ENCODE data around the gene LRRFIP2.
"Not testable (repeated sequence)": the region's sequence is repeated elsewhere in the genome, so short reads cannot be mapped to it uniquely, and the experiment has no call there.

Gene LRRFIP2

DNA sequence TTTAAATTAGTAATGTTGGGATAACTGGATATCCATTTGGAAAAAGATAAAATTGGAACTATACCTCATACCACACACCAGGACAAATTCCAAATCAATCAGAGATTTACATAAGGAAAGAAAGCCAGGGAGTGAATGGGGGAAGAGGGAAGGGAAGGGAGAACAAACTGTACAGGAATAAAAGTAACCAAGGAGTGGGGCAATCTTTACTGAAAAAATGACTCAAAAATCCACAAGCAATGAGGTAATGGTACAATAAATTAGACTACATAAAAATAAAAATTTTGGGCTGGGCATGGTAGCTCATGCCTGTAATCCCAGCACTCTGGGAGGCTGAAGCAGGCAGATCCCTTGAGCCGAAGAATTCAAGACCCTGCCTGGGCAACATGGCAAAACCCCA, 98.4 kb downstream of the LRRFIP2 start:
- in situ Hi-C loops (cut with MboI; ENCODE audit: low sequenced_read_pairs) = no loop called here

DNA sequence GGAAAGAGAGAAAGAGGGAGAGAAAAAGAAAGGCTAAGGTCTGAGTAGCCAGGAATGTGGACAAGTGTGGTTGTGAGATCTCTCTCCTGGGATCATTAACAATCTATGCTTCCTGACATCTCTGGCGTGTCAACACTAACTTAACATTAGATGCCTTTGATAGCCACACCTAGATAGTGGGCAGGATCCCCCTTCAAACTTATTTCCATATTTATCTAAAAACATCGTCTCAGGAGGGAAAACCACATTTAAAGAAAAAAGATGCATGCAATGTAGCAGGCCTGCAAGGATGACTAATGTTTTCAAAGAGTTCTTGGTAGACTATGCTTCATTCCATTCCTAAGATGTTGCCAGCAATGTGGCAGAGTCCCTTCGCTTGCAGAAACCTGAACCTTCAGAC, 100.2 kb downstream of the LRRFIP2 start:
- in situ Hi-C loops (cut with MboI; ENCODE audit: low sequenced_read_pairs) = no loop called here

DNA sequence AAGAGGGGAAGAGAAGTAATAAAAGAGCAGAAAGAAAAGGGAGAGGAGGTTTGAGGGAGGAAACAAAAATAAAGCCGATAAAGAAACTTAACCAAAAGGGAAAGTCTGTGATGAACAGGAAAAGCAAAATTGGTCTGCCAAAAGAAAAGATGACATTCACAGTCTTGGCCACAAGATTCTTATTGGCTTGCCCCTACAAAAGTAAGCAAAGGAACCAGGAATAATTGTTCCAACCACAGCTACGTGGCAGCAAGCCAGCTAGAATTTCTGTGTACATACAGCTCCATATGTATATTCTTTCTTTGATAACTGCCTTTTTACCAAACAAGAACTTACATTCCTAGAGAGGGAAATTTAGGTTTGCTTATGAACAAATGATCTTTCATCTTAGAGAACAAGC, 101.5 kb downstream of the LRRFIP2 start:
- in situ Hi-C loops (cut with MboI; ENCODE audit: low sequenced_read_pairs) = no loop called here

DNA sequence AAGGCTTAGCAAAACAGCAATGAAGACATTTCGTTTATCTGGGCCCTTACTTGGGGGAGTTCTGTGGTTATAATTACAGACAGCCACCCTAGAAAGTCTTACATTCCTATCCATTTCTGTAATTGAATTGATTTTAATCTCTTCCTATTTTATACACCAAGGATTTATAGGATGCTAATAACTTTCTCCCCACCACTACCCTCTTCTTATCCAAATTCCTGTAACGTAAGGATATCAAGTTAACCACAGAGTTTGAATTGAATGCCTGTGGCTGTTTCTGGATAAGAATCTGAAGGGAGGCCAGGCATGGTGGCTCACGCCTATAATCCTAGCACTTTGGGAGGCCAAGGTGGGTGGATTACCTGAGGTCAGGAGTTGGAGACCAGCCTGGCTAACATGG, 102.5 kb downstream of the LRRFIP2 start:
- in situ Hi-C loops (cut with MboI; ENCODE audit: low sequenced_read_pairs) = no loop called here

DNA sequence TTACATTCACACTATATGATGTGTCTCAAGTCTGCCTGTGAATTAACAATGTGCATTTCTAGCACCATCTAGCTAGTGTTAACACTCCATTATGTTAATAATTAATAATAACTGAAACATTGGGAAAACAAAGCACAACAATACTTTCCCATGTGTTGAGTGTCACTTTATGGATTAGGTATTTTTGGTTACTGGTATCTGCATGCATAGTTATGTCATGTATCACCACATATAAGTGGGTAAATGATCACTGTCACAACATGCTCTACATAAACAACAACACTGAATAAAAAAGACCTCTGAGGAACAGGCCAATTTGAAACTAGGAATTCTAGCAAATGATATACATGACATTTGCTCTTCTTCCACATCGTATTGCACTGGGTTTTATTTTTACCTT, 106.4 kb downstream of the LRRFIP2 start:
- in situ Hi-C loops (cut with MboI; ENCODE audit: low sequenced_read_pairs) = no loop called here

DNA sequence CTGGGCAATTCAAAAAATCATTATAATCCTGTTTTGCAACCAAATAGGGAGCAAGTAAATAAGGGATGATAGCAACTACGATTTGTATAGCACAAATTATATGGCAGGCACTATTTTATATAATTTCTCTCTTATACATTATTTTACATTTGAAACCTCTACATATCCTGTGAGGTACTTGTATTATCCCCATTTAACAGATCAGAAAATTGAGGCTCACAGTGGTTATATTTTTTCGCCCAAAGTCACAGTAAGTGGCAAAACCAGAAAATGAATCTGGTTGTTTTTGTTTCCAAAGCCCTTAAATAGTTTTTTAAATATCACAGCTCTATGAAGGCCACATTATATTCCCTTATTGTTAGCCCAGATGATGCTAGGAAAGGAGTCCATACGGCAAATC, 106.8 kb downstream of the LRRFIP2 start:
- in situ Hi-C loops (cut with MboI; ENCODE audit: low sequenced_read_pairs) = no loop called here

DNA sequence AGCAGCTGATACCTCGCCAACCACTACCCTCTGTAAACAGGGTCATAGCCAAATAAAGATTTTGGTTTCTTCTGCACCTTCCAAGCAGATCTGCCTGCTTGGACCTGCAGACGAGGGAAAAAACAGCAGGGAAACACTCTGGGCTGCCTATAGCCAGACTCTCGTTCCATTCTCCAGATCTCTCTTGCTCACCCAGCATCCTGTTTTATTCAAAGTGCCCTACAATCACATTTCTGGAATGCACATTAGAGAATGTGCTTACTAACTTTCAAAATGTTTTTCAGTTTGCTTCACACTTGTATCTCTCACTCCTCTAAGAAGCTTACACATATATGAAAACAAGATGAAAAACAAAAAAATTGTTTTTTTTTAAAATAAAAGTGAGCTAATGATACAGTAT, 109.6 kb downstream of the LRRFIP2 start:
- in situ Hi-C loops (cut with MboI; ENCODE audit: low sequenced_read_pairs) = no loop called here

DNA sequence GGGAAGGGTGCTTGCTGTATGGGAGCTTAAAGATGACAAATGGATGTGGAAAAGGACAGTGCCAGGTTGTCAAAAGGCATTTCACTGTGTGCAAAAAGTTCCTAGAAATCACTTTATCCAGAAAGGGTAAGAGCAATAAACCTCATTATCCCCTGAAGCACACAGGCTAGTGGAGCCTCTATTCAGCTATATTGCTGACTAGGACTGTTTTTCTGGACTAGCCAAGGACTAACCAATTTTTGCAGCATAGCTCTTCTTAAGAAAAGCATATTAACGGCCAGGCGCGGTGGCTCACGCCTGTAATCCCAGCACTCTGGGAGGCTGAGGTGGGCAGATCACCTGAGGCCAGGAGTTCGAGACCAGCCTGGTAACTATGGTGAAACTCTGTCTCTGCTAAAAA, 116.3 kb downstream of the LRRFIP2 start:
- in situ Hi-C loops (cut with MboI; ENCODE audit: low sequenced_read_pairs) = no loop called here

DNA sequence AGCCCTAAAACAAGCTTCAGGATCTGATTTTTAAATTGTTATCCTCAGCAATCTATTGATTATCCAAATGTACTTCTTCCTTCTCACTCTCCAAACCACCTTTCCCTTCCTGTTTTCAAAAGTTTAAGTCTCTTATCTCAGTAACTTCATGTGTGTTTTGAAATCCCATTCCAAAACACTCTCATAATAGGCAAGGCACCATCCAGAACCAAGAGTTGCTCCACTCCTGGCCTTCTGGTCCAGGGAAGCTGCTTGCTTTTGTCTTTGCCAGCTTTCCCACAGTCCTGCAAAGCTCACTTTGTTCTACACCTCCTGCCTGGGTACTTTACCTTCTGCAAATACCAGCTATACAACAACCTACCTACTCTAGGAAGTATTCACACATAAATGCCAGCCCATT, 117.6 kb downstream of the LRRFIP2 start:
- in situ Hi-C loops (cut with MboI; ENCODE audit: low sequenced_read_pairs) = no loop called here

DNA sequence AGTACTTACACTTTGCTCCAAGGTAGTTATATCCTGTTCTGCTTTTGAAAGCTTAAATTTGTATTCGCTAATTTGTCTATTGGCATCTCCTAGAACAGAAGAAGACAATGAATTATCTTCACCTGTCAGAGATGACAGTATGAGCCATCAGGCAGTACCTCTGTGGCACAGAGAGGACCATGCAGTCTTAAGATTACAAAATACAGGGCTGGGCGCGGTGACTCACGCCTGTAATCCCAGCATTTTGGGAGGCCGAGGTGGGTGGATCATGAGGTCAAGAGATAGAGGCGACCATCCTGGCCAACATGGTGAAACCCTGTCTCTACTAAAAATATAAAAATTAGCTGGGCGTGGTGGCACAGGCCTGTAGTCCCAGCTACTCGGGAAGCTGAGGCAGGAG, 119.3 kb downstream of the LRRFIP2 start:
- in situ Hi-C loops (cut with MboI; ENCODE audit: low sequenced_read_pairs) = not testable (repeated sequence)

DNA sequence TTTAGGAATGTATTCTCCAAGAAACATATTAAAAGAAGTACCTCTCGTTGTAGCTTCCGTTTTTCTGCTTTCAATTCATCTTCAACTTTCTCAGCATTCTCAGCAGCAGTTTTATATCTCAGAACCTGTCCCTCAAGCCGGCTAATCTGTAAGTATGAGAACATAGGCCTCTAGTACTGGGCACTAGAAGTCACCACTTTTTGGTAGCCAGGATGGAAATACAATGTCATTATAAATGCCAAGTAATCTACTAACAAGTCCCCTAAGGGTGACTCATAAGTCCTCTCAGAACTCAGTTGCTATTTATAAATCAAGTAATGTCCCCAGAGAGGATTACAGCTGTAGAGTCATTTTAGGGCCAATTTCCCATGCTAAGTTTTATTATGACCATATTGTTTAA, 120.0 kb downstream of the LRRFIP2 start:
- in situ Hi-C loops (cut with MboI; ENCODE audit: low sequenced_read_pairs) = no loop called here

DNA sequence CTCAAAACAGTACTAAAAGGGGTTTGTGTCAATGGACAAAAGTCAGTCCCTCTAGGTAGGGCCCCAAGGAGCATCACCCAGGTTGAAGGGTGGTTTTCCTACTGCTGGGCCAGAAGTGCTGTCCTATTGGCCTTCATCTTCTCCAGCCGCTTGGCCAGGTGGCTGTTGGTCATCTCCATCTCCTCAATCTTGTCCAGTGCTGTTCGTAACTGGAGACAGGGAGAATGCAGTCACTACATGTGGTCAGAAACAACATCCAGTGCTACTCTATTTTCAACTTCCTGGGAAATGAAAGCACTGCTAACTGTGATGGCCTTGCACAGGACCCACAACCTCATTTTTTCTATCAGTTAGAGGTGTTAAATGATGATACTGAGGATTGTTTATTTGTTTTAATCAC, 120.6 kb downstream of the LRRFIP2 start:
- in situ Hi-C loops (cut with MboI; ENCODE audit: low sequenced_read_pairs) = no loop called here

DNA sequence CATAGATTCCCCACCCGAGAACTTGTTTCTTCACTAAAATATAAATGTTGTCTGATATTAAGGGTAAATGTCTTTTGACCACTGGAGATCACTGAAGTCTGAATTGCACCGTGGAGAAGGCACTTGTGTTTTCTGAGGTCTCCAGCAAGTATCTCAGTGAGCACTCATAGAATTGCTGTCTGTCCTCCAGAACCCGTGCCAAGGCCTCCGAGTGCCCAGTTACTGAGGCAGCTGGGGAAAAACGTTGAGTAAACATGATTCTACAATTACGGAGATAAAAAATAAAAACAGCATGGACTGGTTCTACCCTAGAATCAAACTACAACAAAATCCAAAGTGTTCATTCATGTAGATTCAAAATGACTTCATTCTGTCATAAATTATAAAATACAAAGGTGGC, 121.0 kb downstream of the LRRFIP2 start:
- in situ Hi-C loops (cut with MboI; ENCODE audit: low sequenced_read_pairs) = no loop called here

DNA sequence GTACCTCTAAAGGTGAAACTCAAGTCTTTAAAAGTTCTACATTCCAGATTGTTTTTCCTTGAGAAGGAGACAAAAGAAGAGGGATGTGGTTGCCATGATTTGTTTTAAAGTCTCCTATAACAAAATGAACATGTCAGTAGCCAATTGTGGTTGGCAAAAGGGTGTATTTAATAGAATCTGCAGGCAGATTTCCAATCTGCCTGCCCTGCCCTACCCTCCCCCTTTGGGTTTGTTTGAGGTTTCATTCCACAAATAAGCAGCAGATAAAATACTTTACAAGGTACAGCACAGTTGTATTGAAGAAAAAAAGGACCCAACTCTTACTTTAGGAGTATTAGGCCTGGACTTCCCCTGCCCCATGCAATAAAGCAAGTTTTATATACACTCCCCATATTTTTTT, 121.5 kb downstream of the LRRFIP2 start:
- in situ Hi-C loops (cut with MboI; ENCODE audit: low sequenced_read_pairs) = no loop called here

DNA sequence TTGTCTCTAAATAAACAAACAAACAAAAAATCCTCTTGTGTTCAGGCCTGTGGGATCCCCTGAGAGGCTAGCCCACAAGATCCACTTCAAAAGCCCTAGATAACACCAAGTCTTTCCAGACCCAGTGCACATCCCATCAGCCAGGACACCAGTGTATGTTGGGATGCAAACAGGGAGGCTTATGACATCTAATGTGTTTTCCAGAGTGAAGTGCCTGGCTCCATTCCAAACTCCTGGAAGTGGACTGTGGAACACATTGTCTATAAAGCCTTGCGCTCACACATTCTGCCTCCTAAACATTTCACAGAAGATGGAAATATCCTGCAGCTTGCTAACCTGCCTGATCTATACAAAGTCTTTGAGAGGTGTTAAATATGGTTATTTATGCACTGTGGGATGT, 124.1 kb downstream of the LRRFIP2 start:
- in situ Hi-C loops (cut with MboI; ENCODE audit: low sequenced_read_pairs) = no loop called here

DNA sequence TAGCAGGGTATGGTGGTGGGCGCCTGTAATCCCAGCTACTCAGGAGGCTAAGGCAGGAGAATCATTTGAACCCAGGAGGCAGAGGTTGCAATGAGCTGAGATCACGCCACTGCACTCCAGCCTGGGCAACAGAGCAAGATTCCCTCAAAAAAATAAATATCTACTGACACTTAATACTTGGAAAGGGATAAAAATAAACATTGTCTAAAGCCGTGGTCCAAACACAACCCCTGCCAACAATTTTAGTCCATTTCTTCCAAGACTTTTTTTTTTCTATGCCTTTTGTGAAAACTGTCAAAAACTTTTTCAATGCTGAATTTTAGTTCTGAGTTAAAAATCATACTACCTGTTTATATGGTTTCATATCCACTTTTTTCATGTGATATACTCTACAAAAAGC, 131.7 kb downstream of the LRRFIP2 start:
- in situ Hi-C loops (cut with MboI; ENCODE audit: low sequenced_read_pairs) = not testable (repeated sequence)

DNA sequence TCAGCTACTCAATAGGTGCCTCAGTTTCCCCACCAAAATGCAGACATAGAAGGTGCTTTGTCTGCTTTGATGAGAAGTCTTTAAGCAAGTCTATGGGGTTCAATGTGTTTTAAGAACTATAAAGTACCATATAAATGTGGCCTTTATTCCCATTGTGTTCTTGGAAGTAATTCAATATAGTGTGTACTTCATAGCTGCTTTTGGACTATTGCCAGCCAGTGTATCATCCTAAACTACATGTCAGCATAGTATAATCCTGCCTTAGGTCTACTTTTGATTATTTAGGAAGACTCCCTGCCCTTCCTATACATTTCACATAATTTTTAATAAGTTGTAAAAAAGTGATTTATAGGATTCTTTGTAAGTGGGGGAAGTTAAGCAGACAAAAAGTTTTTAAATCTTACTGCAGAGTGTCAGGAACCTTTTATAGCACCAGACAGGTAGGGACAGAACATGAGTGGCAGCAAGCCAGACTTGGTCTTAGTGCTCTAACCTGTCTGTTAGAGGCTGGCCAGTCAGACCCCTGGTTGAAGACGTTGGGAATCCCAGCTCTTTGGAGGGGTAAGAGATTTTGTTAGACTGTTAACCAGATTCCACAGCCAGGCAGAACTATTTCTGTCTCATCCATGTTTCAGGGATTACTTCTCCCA, 132.7 kb downstream of the LRRFIP2 start:
- in situ Hi-C loops (cut with MboI; ENCODE audit: low sequenced_read_pairs) = no loop called here

DNA sequence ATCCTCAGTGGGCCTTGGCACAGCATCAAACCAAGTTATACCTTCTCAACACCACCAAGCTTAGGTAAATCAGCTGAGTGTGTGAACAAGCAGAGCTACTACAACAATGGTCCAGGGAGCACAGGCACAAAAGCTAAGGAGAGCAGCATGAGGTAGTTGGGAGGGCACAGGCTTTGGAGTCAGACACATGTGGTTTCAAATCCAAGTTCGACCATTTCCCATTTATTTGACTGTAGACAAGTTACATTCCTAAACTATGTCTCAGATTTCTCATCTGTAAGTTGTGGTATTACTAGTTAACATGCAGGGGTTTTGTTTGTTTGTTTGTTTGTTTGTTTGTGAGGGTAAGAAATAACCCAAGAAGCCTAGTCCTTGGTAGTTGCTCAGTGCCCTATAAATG, 134.2 kb downstream of the LRRFIP2 start:
- in situ Hi-C loops (cut with MboI; ENCODE audit: low sequenced_read_pairs) = no loop called here

DNA sequence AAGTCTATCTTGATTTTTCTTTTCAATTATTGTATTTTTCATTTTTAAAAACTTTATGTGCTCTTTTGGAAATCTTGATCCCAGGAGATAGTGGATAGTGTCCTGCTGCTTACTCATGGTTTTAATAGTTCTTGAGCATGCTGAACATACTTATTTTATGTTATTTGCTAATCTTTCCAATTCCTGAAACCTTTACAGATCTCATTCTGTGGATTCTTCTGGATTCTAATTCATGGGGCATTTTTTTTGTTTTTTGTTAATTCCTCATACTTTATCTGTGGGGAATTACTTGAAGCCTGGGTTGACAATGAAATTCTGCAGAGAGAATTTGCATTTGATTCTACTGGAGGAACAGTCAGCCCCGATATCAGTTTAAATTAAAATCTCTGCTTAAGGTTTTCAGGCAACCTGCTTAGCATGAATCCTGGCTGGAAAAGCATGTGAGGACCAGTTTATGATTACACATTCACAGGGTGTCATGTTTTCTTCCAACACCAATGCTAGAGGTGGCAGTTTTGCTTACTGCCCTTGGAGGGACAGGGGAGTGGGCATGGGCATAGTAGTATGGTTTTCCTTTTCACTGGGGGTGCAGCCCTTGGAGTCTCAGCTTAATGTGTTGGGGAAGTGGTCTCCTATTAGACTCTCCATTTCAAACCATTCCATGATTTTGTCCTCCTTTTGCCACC, 135.1 kb downstream of the LRRFIP2 start:
- in situ Hi-C loops (cut with MboI; ENCODE audit: low sequenced_read_pairs) = no loop called here

DNA sequence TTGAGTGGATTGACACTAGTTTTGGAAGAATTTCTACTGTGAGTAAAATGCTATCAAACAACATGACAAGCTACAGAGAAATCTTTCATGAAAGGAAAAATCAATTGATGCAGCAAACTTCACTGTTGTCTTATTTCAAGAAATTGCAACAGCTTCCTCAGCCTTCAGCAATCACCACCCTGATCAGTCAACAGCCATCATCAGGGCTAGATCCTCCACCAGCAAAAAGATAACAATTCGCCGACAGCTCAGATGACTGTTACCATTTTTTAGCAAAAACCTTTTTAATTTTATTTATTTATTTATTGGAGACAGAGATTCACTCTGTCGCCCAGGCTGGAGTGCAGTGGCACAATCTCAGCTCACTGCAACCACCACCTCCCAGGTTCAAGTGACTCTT, 137.0 kb downstream of the LRRFIP2 start:
- in situ Hi-C loops (cut with MboI; ENCODE audit: low sequenced_read_pairs) = no loop called here

DNA sequence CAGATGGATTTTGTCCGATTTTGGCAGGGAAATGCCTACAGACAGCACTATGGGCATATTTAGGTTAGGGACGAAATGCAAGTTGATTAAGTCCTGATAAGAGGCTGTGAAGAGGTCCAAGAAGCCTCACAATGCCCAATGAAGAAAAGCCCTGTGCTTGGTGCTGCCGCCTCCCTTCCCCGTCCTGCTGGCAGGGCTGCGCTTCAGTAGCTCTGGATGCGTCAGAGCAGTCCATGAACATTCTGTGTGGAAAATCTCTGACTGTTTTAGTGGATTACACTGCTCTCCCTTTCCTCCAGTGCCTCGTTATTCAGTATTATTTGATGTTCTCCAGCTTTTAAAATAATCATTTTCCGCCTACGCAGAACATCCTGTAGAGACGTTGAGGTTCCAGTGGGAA, 141.4 kb downstream of the LRRFIP2 start:
- in situ Hi-C loops (cut with MboI; ENCODE audit: low sequenced_read_pairs) = no loop called here

DNA sequence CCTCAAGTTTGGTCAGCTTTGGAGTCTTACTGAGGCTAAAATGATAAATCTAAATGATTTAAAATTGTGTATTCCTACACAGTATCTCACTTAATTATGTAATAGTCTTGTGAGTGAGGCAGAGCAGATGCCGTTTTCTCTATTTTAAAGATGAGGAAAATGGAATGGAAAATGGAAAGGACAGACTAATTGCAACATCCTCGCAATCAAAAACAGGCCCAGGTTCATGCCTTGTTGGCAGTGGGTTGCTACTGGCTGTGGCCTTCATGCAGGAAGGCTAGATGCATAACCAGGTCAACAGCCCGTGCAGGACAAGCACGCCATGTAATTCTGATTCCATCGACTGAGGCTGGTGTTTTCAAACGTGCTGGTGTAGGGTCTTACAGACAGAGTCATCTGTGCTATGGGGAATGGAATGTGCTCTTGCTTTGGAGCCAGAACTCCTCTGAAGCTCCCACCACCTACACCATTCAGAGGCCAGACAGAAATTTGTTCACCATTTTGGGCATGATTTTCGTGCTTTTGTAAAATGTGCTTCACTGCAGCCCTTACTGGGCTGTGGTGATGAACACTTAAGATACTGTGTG, 143.2 kb downstream of the LRRFIP2 start:
- in situ Hi-C loops (cut with MboI; ENCODE audit: low sequenced_read_pairs) = no loop called here

DNA sequence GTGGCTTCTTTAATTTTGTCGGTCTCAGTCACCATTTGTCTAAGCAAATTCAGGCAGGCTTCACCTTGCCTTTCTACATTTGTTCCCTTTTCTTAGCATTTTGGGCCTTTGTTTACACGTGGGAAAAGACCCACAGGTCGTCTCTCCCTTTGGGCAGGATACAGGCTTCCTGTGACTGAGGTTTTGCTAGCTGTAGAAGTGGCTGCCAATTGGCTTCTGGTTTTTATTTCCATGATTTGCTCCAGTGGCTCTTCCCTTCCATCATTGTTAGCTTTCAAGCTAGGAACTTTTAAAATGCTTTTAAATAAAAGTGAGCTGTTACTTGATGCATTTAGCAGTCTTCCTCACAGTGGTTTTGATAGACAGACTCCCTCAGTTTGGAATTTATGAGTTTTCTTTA, 143.8 kb downstream of the LRRFIP2 start:
- in situ Hi-C loops (cut with MboI; ENCODE audit: low sequenced_read_pairs) = no loop called here

Data from hTERT RPE-1 (cell line).